ENCODE data around the gene GPR52.

DNA sequence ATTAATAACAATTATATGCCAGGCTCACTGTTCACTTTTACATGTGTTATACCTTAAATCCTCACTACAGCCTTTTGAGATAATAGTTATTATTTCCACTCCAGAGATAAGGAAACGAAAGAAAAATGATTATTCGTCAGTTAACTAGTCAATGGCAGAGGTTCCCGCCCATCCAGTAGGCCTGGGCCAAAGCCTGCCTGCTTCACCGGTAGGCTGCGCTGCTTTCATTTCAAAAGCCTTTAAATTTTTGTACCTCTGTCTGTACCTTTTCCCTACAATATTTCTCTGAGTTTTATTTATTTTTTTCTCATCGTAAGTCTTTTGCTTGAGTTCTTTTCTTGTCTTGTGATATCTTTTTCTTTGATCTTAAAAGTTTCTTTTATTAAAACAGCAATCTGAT is 3.6 kb downstream of the GPR52 start:
- TF ChIP-seq, protein P1, sequence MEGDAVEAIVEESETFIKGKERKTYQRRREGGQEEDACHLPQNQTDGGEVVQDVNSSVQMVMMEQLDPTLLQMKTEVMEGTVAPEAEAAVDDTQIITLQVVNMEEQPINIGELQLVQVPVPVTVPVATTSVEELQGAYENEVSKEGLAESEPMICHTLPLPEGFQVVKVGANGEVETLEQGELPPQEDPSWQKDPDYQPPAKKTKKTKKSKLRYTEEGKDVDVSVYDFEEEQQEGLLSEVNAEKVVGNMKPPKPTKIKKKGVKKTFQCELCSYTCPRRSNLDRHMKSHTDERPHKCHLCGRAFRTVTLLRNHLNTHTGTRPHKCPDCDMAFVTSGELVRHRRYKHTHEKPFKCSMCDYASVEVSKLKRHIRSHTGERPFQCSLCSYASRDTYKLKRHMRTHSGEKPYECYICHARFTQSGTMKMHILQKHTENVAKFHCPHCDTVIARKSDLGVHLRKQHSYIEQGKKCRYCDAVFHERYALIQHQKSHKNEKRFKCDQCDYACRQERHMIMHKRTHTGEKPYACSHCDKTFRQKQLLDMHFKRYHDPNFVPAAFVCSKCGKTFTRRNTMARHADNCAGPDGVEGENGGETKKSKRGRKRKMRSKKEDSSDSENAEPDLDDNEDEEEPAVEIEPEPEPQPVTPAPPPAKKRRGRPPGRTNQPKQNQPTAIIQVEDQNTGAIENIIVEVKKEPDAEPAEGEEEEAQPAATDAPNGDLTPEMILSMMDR (IDR thresholded peaks at IDR 0.05) = no peak
- TF ChIP-seq SP1 (CRISPR knock-in tag; conservative IDR thresholded peaks at IDR 0.05) (no peak), TEAD4 (CRISPR knock-in tag; IDR thresholded peaks at IDR 0.05) (no peak), CREB1 (CRISPR knock-in tag; IDR thresholded peaks at IDR 0.05) (no peak), NR2C2 (CRISPR knock-in tag; IDR thresholded peaks at IDR 0.05) (no peak), NFYB (CRISPR knock-in tag; conservative IDR thresholded peaks at IDR 0.05; ENCODE audit: low read depth) (no peak), FOXJ3 (CRISPR knock-in tag; IDR thresholded peaks at IDR 0.05; ENCODE audit: borderline replicate concordance) (no peak)
- TF ChIP-seq, protein P2, sequence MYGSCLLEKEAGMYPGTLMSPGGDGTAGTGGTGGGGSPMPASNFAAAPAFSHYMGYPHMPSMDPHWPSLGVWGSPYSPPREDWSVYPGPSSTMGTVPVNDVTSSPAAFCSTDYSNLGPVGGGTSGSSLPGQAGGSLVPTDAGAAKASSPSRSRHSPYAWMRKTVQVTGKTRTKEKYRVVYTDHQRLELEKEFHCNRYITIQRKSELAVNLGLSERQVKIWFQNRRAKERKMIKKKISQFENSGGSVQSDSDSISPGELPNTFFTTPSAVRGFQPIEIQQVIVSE (CRISPR knock-in tag; IDR thresholded peaks at IDR 0.05; ENCODE audit: borderline replicate concordance) = no peak
